Caco-2 (cell line): Measurements from ENCODE around the gene MACROD2. TPM values are rescaled to one million over a fixed set of nuclear protein-coding genes. Genes with fewer than 3 reads are reported as not detected.

Source experiments
- BruUV-seq: library from RNA; stranded (reverse); fragments of 400-500 nt; replicated peaks from 2 replicates; lab custom pipeline; 2021; lab: Mats Ljungman, UMichigan
- CTCF ChIA-PET: fragments of 300-600 bp; sonication (Branson Sonifier 250); formaldehyde crosslinking; loops from one replicate; lab custom pipeline; 2022; ENCODE audit warnings: antibody characterized with exemption; lab: Charles Lee
- POLR2A ChIA-PET: fragments of 300-600 bp; sonication (Branson Sonifier 250); formaldehyde crosslinking; loops from one replicate; lab custom pipeline; 2022; ENCODE audit warnings: antibody characterized with exemption; lab: Charles Lee
- DNase-seq, 2 experiments: peaks; one replicate each; pipeline versions ENCODE4 v3.0.0 to v3.0.0-alpha.2; 2020 to 2022
- H3K27me3 ChIP-seq: replicated peaks from 2 replicates; pipeline ENCODE4 v1.6.0; 2011; ENCODE audit warnings: low read length; ENCODE audit not compliant: control insufficient read depth, insufficient read depth
- H3K36me3 ChIP-seq: 2 replicates; pipeline ENCODE4 v1.5.1; 2011; ENCODE audit warnings: low read length; ENCODE audit not compliant: control insufficient read depth, insufficient read depth
- H3K4me1 ChIP-seq: fragments of 250-450 bp; sonication (Bioruptor Pico); 2 replicates; pipeline ENCODE4 v1.5.1; 2020; ENCODE audit warnings: mild to moderate bottlenecking
- H3K4me3 ChIP-seq: 2 replicates; pipeline ENCODE4 v1.5.1; 2011; ENCODE audit warnings: low read depth, mild to moderate bottlenecking, control low read depth, low read length
- H3K9me3 ChIP-seq: fragments of 250-450 bp; sonication (Bioruptor Pico); 2 replicates; pipeline ENCODE4 v1.5.1; 2020; ENCODE audit warnings: mild to moderate bottlenecking, moderate library complexity
- H3K27ac Mint-ChIP-seq: one replicate; pipeline ENCODE4 v1.8.0; 2022; ENCODE audit warnings: mixed read lengths; ENCODE audit not compliant: unreplicated experiment
- H3K27me3 Mint-ChIP-seq: one replicate; pipeline ENCODE4 v1.8.0; 2022; ENCODE audit warnings: mixed read lengths; ENCODE audit not compliant: insufficient read depth, unreplicated experiment
- H3K36me3 Mint-ChIP-seq: one replicate; pipeline ENCODE4 v1.8.0; 2022; ENCODE audit warnings: mild to moderate bottlenecking, mixed read lengths; ENCODE audit not compliant: insufficient read depth, unreplicated experiment
- H3K4me1 Mint-ChIP-seq: one replicate; pipeline ENCODE4 v1.8.0; 2022; ENCODE audit warnings: low read depth, mixed read lengths; ENCODE audit not compliant: unreplicated experiment
- H3K4me3 Mint-ChIP-seq: one replicate; pipeline ENCODE4 v1.8.0; 2022; ENCODE audit warnings: mild to moderate bottlenecking, moderate library complexity, mixed read lengths; ENCODE audit not compliant: unreplicated experiment
- H3K9me3 Mint-ChIP-seq: one replicate; pipeline ENCODE4 v1.8.0; 2022; ENCODE audit warnings: mixed read lengths; ENCODE audit not compliant: unreplicated experiment
- intact Hi-C: fragments of 100-400 bp; cut with micrococcal nuclease; formaldehyde crosslinking; loops from one replicate; pipeline ENCODE4 v1.10.0; 2022; ENCODE audit not compliant: unreplicated experiment
- total RNA-seq: library from RNA; stranded (reverse); gene quantifications from 2 replicates; pipeline ENCODE4 v1.2.3, GENCODE V29; 2022
- TF ChIP-seq, protein P1 (sequence below), 2 experiments: fragments of 200-600 bp in 1 of 2; IDR thresholded peaks; 1 replicate in 1 of 2; 2 replicates in 1 of 2; pipeline versions ENCODE4 v1.5.1 to v1.8.0; 2011 to 2022; ENCODE audit warnings: antibody characterized with exemption in 1 of 2, control low read depth in 1 of 2, inconsistent platforms in 1 of 2, low read depth in 1 of 2, low read length in 1 of 2, mild to moderate bottlenecking in 1 of 2, moderate library complexity in 1 of 2; ENCODE audit not compliant: insufficient read depth in 1 of 2, severe bottlenecking in 1 of 2, unreplicated experiment in 1 of 2

MACROD2 gene
- total RNA-seq, 1 experiment from 2014 or later, result 6.4 TPM

DNA sequence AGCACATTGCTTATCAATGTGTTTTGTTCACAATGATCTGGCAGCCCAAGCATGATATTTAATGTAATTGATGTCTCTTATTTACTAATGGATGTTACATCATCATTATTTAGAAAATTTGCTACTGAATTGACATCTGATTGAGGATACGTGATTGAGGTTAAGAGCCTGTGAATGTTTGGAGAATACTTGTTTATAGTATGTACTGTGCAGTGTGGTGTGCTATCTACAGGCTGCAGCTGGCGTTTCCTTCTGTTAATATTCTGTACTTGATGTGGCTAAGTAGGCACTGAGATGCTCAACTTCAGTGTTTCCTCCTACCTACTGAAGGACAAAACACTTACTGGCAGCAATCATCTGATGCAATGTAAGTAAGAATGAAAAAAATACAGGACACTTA lies 1051.7 kb downstream of the MACROD2 start:
- ChIA-PET CTCF (no interaction called here), POLR2A (no interaction called here)
- H3K4me1 ChIP-seq, result no peaks in the 10 kb centered on the region
- no peaks in the 10 kb centered on the region for H3K36me3 ChIP-seq
- no peaks in the 10 kb centered on the region for H3K4me1 Mint-ChIP-seq
- BruUV-seq, result no TSS peak
- no peak overlapping the region for H3K4me3 ChIP-seq
- DNase-seq, result no peak
- no peaks in the 10 kb centered on the region for H3K27me3 Mint-ChIP-seq
- no peaks in the 10 kb centered on the region for H3K36me3 Mint-ChIP-seq
- TF ChIP-seq, protein P1, sequence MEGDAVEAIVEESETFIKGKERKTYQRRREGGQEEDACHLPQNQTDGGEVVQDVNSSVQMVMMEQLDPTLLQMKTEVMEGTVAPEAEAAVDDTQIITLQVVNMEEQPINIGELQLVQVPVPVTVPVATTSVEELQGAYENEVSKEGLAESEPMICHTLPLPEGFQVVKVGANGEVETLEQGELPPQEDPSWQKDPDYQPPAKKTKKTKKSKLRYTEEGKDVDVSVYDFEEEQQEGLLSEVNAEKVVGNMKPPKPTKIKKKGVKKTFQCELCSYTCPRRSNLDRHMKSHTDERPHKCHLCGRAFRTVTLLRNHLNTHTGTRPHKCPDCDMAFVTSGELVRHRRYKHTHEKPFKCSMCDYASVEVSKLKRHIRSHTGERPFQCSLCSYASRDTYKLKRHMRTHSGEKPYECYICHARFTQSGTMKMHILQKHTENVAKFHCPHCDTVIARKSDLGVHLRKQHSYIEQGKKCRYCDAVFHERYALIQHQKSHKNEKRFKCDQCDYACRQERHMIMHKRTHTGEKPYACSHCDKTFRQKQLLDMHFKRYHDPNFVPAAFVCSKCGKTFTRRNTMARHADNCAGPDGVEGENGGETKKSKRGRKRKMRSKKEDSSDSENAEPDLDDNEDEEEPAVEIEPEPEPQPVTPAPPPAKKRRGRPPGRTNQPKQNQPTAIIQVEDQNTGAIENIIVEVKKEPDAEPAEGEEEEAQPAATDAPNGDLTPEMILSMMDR (IDR thresholded peaks at IDR 0.05; ENCODE audit: insufficient read depth in 1 of 2, low read depth in 1 of 2, low read length in 1 of 2, severe bottlenecking in 1 of 2, unreplicated experiment in 1 of 2), result no peak
- H3K4me3 Mint-ChIP-seq, result no peak overlapping the region
- no peaks in the 10 kb centered on the region for H3K27me3 ChIP-seq
- no peaks in the 10 kb centered on the region for H3K9me3 Mint-ChIP-seq
- H3K9me3 ChIP-seq, result 0 out of 2 replicates have a peak, but pooled peaks cover 3% of the 10 kb centered on the region
- no peak overlapping the region for H3K27ac Mint-ChIP-seq
- intact Hi-C loops, result loop anchor here (5.0 kb wide), 1 partner anchor 60 kb away; no protein-coding TSS in a partner anchor

DNA sequence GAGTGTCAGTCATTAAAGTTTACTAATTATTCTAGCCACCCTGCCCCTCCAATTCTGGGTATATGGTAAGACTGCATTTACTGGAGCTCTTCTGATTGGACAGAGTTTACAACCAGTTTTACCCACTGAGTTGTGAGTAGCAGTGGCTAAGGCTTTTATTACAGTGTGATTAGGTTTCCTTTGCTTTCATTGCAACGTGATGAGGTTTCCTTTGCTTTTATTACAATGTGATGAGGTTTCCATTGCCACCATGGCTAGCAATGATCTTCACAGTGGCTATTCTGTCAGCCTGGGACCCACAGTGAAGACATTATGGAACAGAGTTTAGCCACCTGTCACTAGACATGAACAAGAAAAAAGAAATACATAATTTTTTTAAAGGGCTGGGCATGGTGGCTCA lies 1052.3 kb downstream of the MACROD2 start:
- intact Hi-C loops, result loop anchor here (5.0 kb wide), 1 partner anchor 60 kb away; no protein-coding TSS in a partner anchor
- H3K4me3 Mint-ChIP-seq, result no peak overlapping the region
- no peaks in the 10 kb centered on the region for H3K36me3 ChIP-seq
- TF ChIP-seq, protein P1 (IDR thresholded peaks at IDR 0.05; ENCODE audit: insufficient read depth in 1 of 2, low read depth in 1 of 2, low read length in 1 of 2, severe bottlenecking in 1 of 2, unreplicated experiment in 1 of 2), result no peak
- H3K4me1 ChIP-seq, result no peaks in the 10 kb centered on the region
- CTCF ChIA-PET, result no interaction called here
- H3K27me3 Mint-ChIP-seq, result no peaks in the 10 kb centered on the region
- H3K36me3 Mint-ChIP-seq, result no peaks in the 10 kb centered on the region
- H3K27ac Mint-ChIP-seq, result no peak overlapping the region
- no peaks in the 10 kb centered on the region for H3K9me3 Mint-ChIP-seq
- H3K4me3 ChIP-seq, result no peak overlapping the region
- POLR2A ChIA-PET, result no interaction called here
- 0 out of 2 replicates have a peak, but pooled peaks cover 3% of the 10 kb centered on the region for H3K9me3 ChIP-seq
- no peak for DNase-seq
- H3K4me1 Mint-ChIP-seq, result no peaks in the 10 kb centered on the region
- no TSS peak for BruUV-seq
- no peaks in the 10 kb centered on the region for H3K27me3 ChIP-seq

DNA sequence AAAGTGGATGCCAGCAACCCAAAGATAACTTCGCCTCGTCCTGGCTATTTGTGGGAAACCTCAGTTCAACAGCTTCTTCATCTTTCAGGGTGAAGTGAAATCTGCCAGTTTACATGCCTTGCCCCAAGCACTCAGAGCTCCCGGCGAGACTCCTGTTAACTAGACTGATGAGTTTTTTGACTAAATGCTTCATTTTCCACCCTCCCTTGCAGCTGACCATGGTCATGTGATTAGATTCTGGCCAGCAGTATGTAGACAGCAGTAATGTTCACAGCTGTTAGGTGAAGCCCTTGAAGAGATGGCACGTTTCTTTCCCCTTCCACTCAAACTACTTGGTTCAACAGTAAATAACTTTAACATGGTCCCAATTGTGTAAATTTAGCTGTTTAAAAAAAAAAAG lies 1060.9 kb downstream of the MACROD2 start:
- Mint-ChIP-seq H3K9me3 (no peaks in the 10 kb centered on the region), H3K4me1 (peaks cover 11% of the 10 kb centered on the region), H3K4me3 (no peak overlapping the region), H3K36me3 (no peaks in the 10 kb centered on the region), H3K27ac (no peak overlapping the region), H3K27me3 (no peaks in the 10 kb centered on the region)
- no peak overlapping the region for H3K4me3 ChIP-seq
- POLR2A ChIA-PET, result no interaction called here
- no TSS peak for BruUV-seq
- CTCF ChIA-PET, result no interaction called here
- H3K4me1 ChIP-seq, result peaks cover 14% of the 10 kb centered on the region; the same call in 1 of the 2 replicates
- TF ChIP-seq, protein P1 (IDR thresholded peaks at IDR 0.05; ENCODE audit: insufficient read depth in 1 of 2, low read depth in 1 of 2, low read length in 1 of 2, severe bottlenecking in 1 of 2, unreplicated experiment in 1 of 2), result no peak
- DNase-seq, result no peak
- intact Hi-C loops, result no loop called here
- H3K9me3 ChIP-seq, result no peaks in the 10 kb centered on the region
- no peaks in the 10 kb centered on the region for H3K27me3 ChIP-seq
- no peaks in the 10 kb centered on the region for H3K36me3 ChIP-seq
